Neutrophil (primary cell): ENCODE data around the gene THSD4.

Experiments used
- H3K27ac ChIP-seq: fragments of 200-600 bp; sonication (generic); 2 replicates; pipeline ENCODE4 v1.5.1; 2016; ENCODE audit warnings: mild to moderate bottlenecking, moderate library complexity
- H3K27me3 ChIP-seq: fragments of 200-600 bp; sonication (generic); 2 replicates; pipeline ENCODE4 v1.6.0; 2016; ENCODE audit warnings: mild to moderate bottlenecking
- H3K36me3 ChIP-seq: fragments of 200-600 bp; sonication (generic); 2 replicates; pipeline ENCODE4 v1.5.1; 2017
- H3K4me1 ChIP-seq, 2 experiments: fragments of 200-600 bp in 1 of 2; sonication (generic) in 1 of 2; 1 replicate in 1 of 2; 2 replicates in 1 of 2; pipeline versions ENCODE4 v1.5.1 to v1.6.1; 2013 to 2016; ENCODE audit warnings: low read depth in 1 of 2, low read length in 1 of 2, mild to moderate bottlenecking in 1 of 2, moderate library complexity in 1 of 2; ENCODE audit not compliant: control insufficient read depth in 1 of 2, insufficient read depth in 1 of 2
- H3K4me3 ChIP-seq, 2 experiments: fragments of 200-600 bp in 1 of 2; sonication (generic) in 1 of 2; 1 replicate in 1 of 2; 2 replicates in 1 of 2; pipeline ENCODE4 v1.5.1; 2013 to 2016; ENCODE audit warnings: low read depth in 1 of 2, low read length in 1 of 2, mild to moderate bottlenecking in 1 of 2, moderate library complexity in 1 of 2
- H3K9me3 ChIP-seq: fragments of 200-600 bp; sonication (generic); 2 replicates; pipeline ENCODE4 v1.5.1; 2016
- CTCF ChIP-seq: fragments of 200-600 bp; sonication (generic); IDR thresholded peaks from 2 replicates; pipeline ENCODE4 v1.5.1; 2016; ENCODE audit warnings: antibody characterized with exemption

THSD4 gene

GRCh38 chr15:71812966-71813722 lies 697.9 kb downstream of the THSD4 start:
- TF ChIP-seq CTCF, result no peak
- no peaks in the 10 kb centered on the region for H3K4me1 ChIP-seq
- H3K27ac ChIP-seq, result no peak overlapping the region
- no peaks in the 10 kb centered on the region for H3K27me3 ChIP-seq
- no peaks in the 10 kb centered on the region for H3K36me3 ChIP-seq
- no peaks in the 10 kb centered on the region for H3K9me3 ChIP-seq
- H3K4me3 ChIP-seq, result no peak overlapping the region

GRCh38 chr15:71813723-71814470 lies 698.6 kb downstream of the THSD4 start:
- no peak overlapping the region for H3K4me3 ChIP-seq
- H3K27ac ChIP-seq, result no peak overlapping the region

GRCh38 chr15:71815301-71815700 lies 700.0 kb downstream of the THSD4 start:
- TF ChIP-seq CTCF, result no peak
- Histone ChIP-seq H3K27ac (no peak overlapping the region), H3K27me3 (no peaks in the 10 kb centered on the region), H3K9me3 (no peaks in the 10 kb centered on the region), H3K36me3 (no peaks in the 10 kb centered on the region), H3K4me3 (no peak overlapping the region), H3K4me1 (no peaks in the 10 kb centered on the region)

More at GRCh38 chr15:71813723-71814470, 698.6 kb downstream of the THSD4 start:
- H3K9me3 ChIP-seq, result no peaks in the 10 kb centered on the region
- H3K4me1 ChIP-seq, result no peaks in the 10 kb centered on the region
- H3K27me3 ChIP-seq, result no peaks in the 10 kb centered on the region
- no peaks in the 10 kb centered on the region for H3K36me3 ChIP-seq
- no peak for TF ChIP-seq CTCF

- no peak for TF ChIP-seq CTCF
- Histone ChIP-seq H3K36me3 (no peaks in the 10 kb centered on the region), H3K4me3 (no peak overlapping the region), H3K9me3 (no peaks in the 10 kb centered on the region), H3K27ac (no peak overlapping the region), H3K27me3 (no peaks in the 10 kb centered on the region), H3K4me1 (no peaks in the 10 kb centered on the region)
Measured at GRCh38 chr15:71817351-71817750, 702.1 kb downstream of the THSD4 start.

- peaks cover 8% of the 10 kb centered on the region for H3K9me3 ChIP-seq
- H3K4me1 ChIP-seq, result no peaks in the 10 kb centered on the region
- H3K27me3 ChIP-seq, result no peaks in the 10 kb centered on the region
- TF ChIP-seq CTCF, result no peak
- H3K4me3 ChIP-seq, result no peak overlapping the region
- H3K27ac ChIP-seq, result no peak overlapping the region
- H3K36me3 ChIP-seq, result no peaks in the 10 kb centered on the region
Measured at GRCh38 chr15:71820127-71820526, 704.9 kb downstream of the THSD4 start.
